CD4-positive, alpha-beta T cell treated with Interleukin-6 for 4 hours (primary cell): ENCODE measurements around the gene RBFOX2.
"Not testable (repeated sequence)": the region's sequence is repeated elsewhere in the genome, so short reads cannot be mapped to it uniquely, and the experiment has no call there.

Experiments
- DNase-seq: peaks from one replicate; pipeline ENCODE4 v3.0.0-alpha.2; 2020; ENCODE audit warnings: mixed read lengths

The RBFOX2 gene

GRCh38 chr22:35729309-35729698 lies 299.3 kb downstream of the RBFOX2 start:
- no peak for DNase-seq

- no peak for DNase-seq
Measured at GRCh38 chr22:35728639-35729308, 299.9 kb downstream of the RBFOX2 start.

- DNase-seq: no peak
Measured at GRCh38 chr22:35727436-35727835, 301.2 kb downstream of the RBFOX2 start.

- no peak for DNase-seq
Measured at GRCh38 chr22:35726933-35727332, 301.7 kb downstream of the RBFOX2 start.

- DNase-seq: no peak
Measured at GRCh38 chr22:35726398-35726797, 302.2 kb downstream of the RBFOX2 start.

- DNase-seq: no peak
Measured at GRCh38 chr22:35725521-35725920, 303.1 kb downstream of the RBFOX2 start.

GRCh38 chr22:35721960-35722359 lies 306.7 kb downstream of the RBFOX2 start:
- DNase-seq: no peak

GRCh38 chr22:35719212-35719875 lies 309.3 kb downstream of the RBFOX2 start:
- no peak for DNase-seq

GRCh38 chr22:35717572-35717971 lies 311.1 kb downstream of the RBFOX2 start, which contains the start of gene APOL5:
APOL5 (plus strand) TSS chr22:35717872; CDS start chr22:35717872, 0 bp downstream.
- no peak for DNase-seq

- no peak for DNase-seq
Measured at GRCh38 chr22:35712672-35713071, 316.0 kb downstream of the RBFOX2 start.

- DNase-seq: no peak
Measured at GRCh38 chr22:35711336-35711735, 317.3 kb downstream of the RBFOX2 start.

GRCh38 chr22:35708917-35709316 lies 319.7 kb downstream of the RBFOX2 start:
- DNase-seq: no peak

- no peak for DNase-seq
Measured at GRCh38 chr22:35708453-35708852, 320.2 kb downstream of the RBFOX2 start.

GRCh38 chr22:35705141-35705540 lies 323.5 kb downstream of the RBFOX2 start:
- DNase-seq: no peak

- DNase-seq: no peak
Measured at GRCh38 chr22:35703861-35704584, 324.6 kb downstream of the RBFOX2 start.

- not testable (repeated sequence) for DNase-seq
Measured at GRCh38 chr22:35699852-35700251, 328.8 kb downstream of the RBFOX2 start.

GRCh38 chr22:35697142-35697541 lies 331.5 kb downstream of the RBFOX2 start:
- DNase-seq: no peak

GRCh38 chr22:35695202-35695601 lies 333.4 kb downstream of the RBFOX2 start:
- DNase-seq: no peak

- no peak for DNase-seq
Measured at GRCh38 chr22:35690001-35690400, 338.6 kb downstream of the RBFOX2 start.

- DNase-seq: no peak
Measured at GRCh38 chr22:35688913-35689675, 339.5 kb downstream of the RBFOX2 start.
